HCT116 (cell line): ENCODE measurements around the gene TCEA3.

Source experiments
- EGR1 ChIP-seq: IDR thresholded peaks from 2 replicates; pipeline ENCODE4 v1.6.1; 2012; ENCODE audit warnings: low read depth
- EZH2 ChIP-seq: fragments of 200-600 bp; sonication (generic); IDR thresholded peaks from 2 replicates; pipeline ENCODE4 v1.6.1; 2017; ENCODE audit warnings: antibody characterized with exemption, mixed run types
- POLR2AphosphoS5 ChIP-seq: IDR thresholded peaks from 2 replicates; pipeline ENCODE4 v1.6.1; 2011; ENCODE audit warnings: mild to moderate bottlenecking, low read depth, low read length, moderate library complexity
- TF ChIP-seq, protein P1 (sequence below): IDR thresholded peaks from 2 replicates; pipeline ENCODE4 v1.6.1; 2011; ENCODE audit warnings: mild to moderate bottlenecking, low read length, moderate library complexity; ENCODE audit not compliant: insufficient replicate concordance; ENCODE audit errors: extremely low read depth
- TF ChIP-seq, protein P2 (sequence below), 3 experiments: fragments of 200-600 bp in 1 of 3; sonication (generic) in 1 of 3; IDR thresholded peaks in 2 of 3; conservative IDR thresholded peaks in 1 of 3; 2 replicates each; pipeline ENCODE4 v1.5.1; 2012 to 2017; ENCODE audit warnings: low read depth in 2 of 3, low read length in 2 of 3, antibody characterized with exemption in 1 of 3, borderline replicate concordance in 1 of 3, control low read depth in 1 of 3, mild to moderate bottlenecking in 1 of 3, mixed read lengths in 1 of 3, mixed run types in 1 of 3, moderate library complexity in 1 of 3; ENCODE audit not compliant: insufficient read depth in 1 of 3

DNA sequence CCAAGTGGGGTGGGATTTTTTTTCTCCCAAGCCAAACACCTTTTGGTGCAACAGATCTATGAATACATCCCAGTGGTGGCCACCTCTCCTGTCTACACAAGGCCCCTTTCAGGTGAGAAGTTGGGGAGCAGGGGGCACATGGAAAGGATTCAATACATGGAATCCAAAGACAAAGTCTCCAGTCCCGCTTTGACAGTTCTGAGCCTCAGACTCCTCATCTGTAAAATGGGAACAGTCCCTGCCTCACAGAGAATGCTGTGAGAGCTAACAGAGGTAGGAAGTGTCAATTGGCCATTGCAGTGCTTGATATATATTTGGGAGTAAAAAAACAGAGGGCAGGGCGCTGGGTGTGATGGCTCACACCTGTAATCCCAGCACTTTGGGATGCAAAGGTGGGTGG lies 28.2 kb downstream of the TCEA3 start:
- TF ChIP-seq EGR1 (no peak), POLR2AphosphoS5 (no peak), EZH2 (no peak)
- TF ChIP-seq, protein P1, sequence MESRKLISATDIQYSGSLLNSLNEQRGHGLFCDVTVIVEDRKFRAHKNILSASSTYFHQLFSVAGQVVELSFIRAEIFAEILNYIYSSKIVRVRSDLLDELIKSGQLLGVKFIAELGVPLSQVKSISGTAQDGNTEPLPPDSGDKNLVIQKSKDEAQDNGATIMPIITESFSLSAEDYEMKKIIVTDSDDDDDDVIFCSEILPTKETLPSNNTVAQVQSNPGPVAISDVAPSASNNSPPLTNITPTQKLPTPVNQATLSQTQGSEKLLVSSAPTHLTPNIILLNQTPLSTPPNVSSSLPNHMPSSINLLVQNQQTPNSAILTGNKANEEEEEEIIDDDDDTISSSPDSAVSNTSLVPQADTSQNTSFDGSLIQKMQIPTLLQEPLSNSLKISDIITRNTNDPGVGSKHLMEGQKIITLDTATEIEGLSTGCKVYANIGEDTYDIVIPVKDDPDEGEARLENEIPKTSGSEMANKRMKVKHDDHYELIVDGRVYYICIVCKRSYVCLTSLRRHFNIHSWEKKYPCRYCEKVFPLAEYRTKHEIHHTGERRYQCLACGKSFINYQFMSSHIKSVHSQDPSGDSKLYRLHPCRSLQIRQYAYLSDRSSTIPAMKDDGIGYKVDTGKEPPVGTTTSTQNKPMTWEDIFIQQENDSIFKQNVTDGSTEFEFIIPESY = no peak
- TF ChIP-seq, protein P2, sequence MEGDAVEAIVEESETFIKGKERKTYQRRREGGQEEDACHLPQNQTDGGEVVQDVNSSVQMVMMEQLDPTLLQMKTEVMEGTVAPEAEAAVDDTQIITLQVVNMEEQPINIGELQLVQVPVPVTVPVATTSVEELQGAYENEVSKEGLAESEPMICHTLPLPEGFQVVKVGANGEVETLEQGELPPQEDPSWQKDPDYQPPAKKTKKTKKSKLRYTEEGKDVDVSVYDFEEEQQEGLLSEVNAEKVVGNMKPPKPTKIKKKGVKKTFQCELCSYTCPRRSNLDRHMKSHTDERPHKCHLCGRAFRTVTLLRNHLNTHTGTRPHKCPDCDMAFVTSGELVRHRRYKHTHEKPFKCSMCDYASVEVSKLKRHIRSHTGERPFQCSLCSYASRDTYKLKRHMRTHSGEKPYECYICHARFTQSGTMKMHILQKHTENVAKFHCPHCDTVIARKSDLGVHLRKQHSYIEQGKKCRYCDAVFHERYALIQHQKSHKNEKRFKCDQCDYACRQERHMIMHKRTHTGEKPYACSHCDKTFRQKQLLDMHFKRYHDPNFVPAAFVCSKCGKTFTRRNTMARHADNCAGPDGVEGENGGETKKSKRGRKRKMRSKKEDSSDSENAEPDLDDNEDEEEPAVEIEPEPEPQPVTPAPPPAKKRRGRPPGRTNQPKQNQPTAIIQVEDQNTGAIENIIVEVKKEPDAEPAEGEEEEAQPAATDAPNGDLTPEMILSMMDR (IDR thresholded peaks at IDR 0.05 in 2 of 3, conservative IDR thresholded peaks at IDR 0.05 in 1 of 3; ENCODE audit: borderline replicate concordance in 1 of 3, insufficient read depth in 1 of 3, low read depth in 2 of 3, low read length in 2 of 3) = no peak
